ENCODE results near the gene PGAP1. TPM values are rescaled to one million over a fixed set of nuclear protein-coding genes. Genes with fewer than 3 reads are reported as not detected.

Gene PGAP1
- total RNA-seq, 2 experiments from 2014 or later, result 17.7 to 19.2 TPM

DNA sequence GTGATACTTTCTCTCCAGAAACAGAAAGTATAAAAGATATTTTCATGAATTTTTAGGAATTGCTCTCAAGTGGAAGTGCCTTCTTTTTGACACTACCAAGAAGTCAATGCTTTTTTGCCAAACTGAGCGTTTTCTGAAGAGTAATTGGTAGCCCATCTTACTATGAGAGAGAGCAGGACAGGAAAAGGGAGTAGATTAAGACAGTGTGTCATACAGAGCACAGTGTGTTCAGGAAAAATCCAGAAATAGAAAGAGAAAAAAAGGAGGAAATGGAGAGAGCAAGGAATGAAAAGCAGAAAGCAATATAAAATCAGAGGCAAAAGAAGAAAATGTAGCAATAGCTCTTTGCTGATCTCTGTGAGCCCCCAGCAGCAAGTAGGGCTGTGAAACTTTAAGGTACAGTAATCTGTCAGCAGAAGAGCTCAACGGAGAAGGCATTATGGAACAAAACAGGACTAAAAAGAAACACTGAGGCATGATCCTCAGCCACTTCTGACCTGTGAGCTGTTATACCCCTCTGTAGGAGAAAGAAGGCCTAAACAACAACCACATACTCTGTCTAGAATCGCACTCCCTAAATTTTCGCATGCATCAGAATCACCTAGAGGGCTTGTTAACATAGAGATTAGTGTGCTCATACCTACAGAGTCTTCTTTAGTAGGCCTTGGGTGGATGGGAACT, 15.0 kb upstream of the PGAP1 start:
- no peaks in the 10 kb centered on the region for H3K36me3 Mint-ChIP-seq (ENCODE audit: low read depth)
- intact Hi-C loops (cut with micrococcal nuclease), result no loop called here
- TF ChIP-seq, protein P1, sequence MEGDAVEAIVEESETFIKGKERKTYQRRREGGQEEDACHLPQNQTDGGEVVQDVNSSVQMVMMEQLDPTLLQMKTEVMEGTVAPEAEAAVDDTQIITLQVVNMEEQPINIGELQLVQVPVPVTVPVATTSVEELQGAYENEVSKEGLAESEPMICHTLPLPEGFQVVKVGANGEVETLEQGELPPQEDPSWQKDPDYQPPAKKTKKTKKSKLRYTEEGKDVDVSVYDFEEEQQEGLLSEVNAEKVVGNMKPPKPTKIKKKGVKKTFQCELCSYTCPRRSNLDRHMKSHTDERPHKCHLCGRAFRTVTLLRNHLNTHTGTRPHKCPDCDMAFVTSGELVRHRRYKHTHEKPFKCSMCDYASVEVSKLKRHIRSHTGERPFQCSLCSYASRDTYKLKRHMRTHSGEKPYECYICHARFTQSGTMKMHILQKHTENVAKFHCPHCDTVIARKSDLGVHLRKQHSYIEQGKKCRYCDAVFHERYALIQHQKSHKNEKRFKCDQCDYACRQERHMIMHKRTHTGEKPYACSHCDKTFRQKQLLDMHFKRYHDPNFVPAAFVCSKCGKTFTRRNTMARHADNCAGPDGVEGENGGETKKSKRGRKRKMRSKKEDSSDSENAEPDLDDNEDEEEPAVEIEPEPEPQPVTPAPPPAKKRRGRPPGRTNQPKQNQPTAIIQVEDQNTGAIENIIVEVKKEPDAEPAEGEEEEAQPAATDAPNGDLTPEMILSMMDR (IDR thresholded peaks at IDR 0.05), result no peak
- ChIA-PET CTCF (no interaction called here), POLR2A (no interaction called here)
- H3K9me3 Mint-ChIP-seq, result no peaks in the 10 kb centered on the region
- H3K27me3 Mint-ChIP-seq, result peaks cover 2% of the 10 kb centered on the region
- ATAC-seq, result no peak
- H3K4me3 Mint-ChIP-seq, result no peak overlapping the region
- H3K27ac Mint-ChIP-seq, result no peak overlapping the region
- DNase-seq, result no peak
- H3K4me1 Mint-ChIP-seq (ENCODE audit: low read depth), result peaks cover 3% of the 10 kb centered on the region

DNA sequence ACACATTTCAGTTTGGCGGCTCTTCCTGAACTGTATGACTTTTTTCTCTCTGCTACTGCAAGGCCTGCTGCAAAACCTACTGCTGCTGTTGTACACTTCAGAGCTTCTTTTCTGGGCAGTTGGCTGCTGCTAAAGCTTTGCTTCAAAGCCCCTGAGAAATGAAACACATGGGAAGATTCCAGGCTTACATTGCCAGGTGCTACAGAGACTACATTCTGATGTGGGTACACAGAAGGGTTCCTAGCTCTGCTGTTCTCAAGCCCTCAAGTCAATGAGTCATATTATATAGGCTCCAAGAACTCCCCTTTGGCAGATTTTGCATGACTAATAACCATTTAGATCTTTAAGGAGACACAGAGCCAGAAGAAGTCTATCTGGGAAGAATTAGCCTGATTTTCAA, 12.9 kb upstream of the PGAP1 start:
- TF ChIP-seq, protein P1 (IDR thresholded peaks at IDR 0.05), result no peak
- H3K9me3 Mint-ChIP-seq, result no peaks in the 10 kb centered on the region
- H3K27ac Mint-ChIP-seq, result no peak overlapping the region
- no peaks in the 10 kb centered on the region for H3K27me3 Mint-ChIP-seq
- ATAC-seq (peak; percentile 39), DNase-seq (no peak)
- CTCF ChIA-PET, result interaction anchor here (1.0 to 1.3 kb wide), 2 partner anchors 10 to 143 kb away, joined by 3 to 4 read pairs; no protein-coding TSS in a partner anchor
- POLR2A ChIA-PET, result interaction anchor here (1.7 kb wide), 1 partner anchor 12 kb away, joined by 6 read pairs; no protein-coding TSS in a partner anchor
- H3K4me1 Mint-ChIP-seq (ENCODE audit: low read depth), result peaks cover 3% of the 10 kb centered on the region
- intact Hi-C loops (cut with micrococcal nuclease), result no loop called here
- H3K36me3 Mint-ChIP-seq (ENCODE audit: low read depth), result no peaks in the 10 kb centered on the region
- H3K4me3 Mint-ChIP-seq, result no peak overlapping the region

DNA sequence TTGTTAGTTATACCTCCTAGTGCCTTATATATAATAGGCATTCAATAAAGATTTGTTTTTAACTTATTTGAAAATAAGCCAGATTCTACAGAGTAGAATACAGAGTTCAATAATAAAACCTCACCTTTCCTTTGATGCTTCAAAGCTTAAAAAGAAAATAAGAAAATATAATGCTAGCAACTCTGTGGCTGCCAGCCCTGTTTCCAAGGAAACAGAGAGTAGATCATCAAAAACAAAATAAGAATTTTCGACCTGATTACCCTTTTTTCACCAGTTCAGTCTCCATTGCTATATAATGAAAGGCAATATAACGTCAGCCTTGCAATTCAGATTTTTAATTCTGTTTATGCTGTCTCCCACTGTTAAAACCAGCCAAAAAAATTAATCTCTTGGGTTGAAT, 8.9 kb upstream of the PGAP1 start:
- H3K4me1 Mint-ChIP-seq (ENCODE audit: low read depth), result no peaks in the 10 kb centered on the region
- POLR2A ChIA-PET, result no interaction called here
- H3K27ac Mint-ChIP-seq, result no peak overlapping the region
- H3K9me3 Mint-ChIP-seq, result no peaks in the 10 kb centered on the region
- intact Hi-C loops (cut with micrococcal nuclease), result no loop called here
- ATAC-seq (no peak), DNase-seq (no peak)
- CTCF ChIA-PET, result interaction anchor here (1.1 to 1.4 kb wide), 2 partner anchors 17 to 18 kb away, joined by 3 to 5 read pairs; no protein-coding TSS in a partner anchor
- no peaks in the 10 kb centered on the region for H3K27me3 Mint-ChIP-seq
- TF ChIP-seq, protein P1 (IDR thresholded peaks at IDR 0.05), result no peak
- H3K36me3 Mint-ChIP-seq (ENCODE audit: low read depth), result no peaks in the 10 kb centered on the region
- no peak overlapping the region for H3K4me3 Mint-ChIP-seq

DNA sequence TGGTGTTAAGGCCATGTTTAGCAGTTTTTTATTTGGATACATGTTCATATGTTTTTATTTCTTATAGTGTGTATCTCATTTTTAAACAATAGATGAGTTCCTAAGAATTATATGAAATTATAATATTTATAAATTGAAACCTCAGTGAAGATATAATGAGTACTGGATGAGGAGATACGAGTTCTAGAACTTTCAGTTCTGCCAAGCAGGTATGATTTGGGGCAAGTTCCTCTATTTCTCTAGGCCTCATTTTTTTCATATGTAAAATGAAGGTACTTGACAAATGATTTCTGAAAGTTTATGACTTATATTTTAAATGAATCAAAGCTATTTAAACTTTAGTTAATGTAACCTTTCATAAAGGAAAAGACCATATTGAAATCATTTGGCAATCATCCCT, 8.2 kb upstream of the PGAP1 start:
- ChIA-PET POLR2A (no interaction called here), CTCF (interaction anchor here (1.1 to 1.4 kb wide), 2 partner anchors 18 to 19 kb away, joined by 3 to 5 read pairs; no protein-coding TSS in a partner anchor)
- Mint-ChIP-seq H3K27me3 (no peaks in the 10 kb centered on the region), H3K4me1 (ENCODE audit: low read depth) (no peaks in the 10 kb centered on the region), H3K9me3 (no peaks in the 10 kb centered on the region), H3K36me3 (ENCODE audit: low read depth) (no peaks in the 10 kb centered on the region), H3K4me3 (no peak overlapping the region), H3K27ac (no peak overlapping the region)
- intact Hi-C loops (cut with micrococcal nuclease), result no loop called here
- TF ChIP-seq, protein P1 (IDR thresholded peaks at IDR 0.05), result no peak
- ATAC-seq (no peak), DNase-seq (no peak)

DNA sequence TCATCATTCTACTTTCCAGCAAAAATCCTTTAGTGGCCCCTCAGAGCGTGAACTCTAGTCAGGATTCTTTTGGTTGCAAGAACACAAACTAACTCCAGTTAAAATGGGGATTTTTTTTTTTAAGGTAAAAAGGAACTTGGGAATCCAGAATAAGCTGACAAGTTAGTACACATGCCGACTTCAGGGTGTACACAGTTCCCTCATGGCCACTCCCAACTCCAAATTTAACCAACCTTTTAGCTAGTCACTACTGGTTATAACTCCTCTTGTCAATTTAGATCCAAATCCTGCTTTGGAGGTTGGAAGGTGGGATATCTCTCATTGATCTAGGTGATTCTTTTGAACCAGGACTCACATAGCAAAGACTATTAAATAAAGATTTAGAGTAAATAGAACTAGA, 5.0 kb upstream of the PGAP1 start:
- H3K27me3 Mint-ChIP-seq, result no peaks in the 10 kb centered on the region
- H3K4me3 Mint-ChIP-seq, result no peak overlapping the region
- peaks cover 8% of the 10 kb centered on the region for H3K4me1 Mint-ChIP-seq (ENCODE audit: low read depth)
- ChIA-PET CTCF (no interaction called here), POLR2A (no interaction called here)
- no peak for DNase-seq
- intact Hi-C loops (cut with micrococcal nuclease), result no loop called here
- TF ChIP-seq, protein P1 (IDR thresholded peaks at IDR 0.05), result no peak
- no peaks in the 10 kb centered on the region for H3K9me3 Mint-ChIP-seq
- ATAC-seq, result no peak
- H3K27ac Mint-ChIP-seq, result no peak overlapping the region
- H3K36me3 Mint-ChIP-seq (ENCODE audit: low read depth), result no peaks in the 10 kb centered on the region

All from activated CD8-positive, alpha-beta T cell treated with anti-CD3 and anti-CD28 coated beads for 36 hours (primary cell).